22Rv1 (cell line): ENCODE data around the gene CBLB.

ENCODE experiments used
- CTCF ChIP-seq: fragments of 450-650 bp; IDR thresholded peaks from 2 replicates; pipeline ENCODE4 v1.5.1; 2017; ENCODE audit warnings: mild to moderate bottlenecking
- ZFX ChIP-seq: fragments of 450-650 bp; IDR thresholded peaks from 2 replicates; pipeline ENCODE4 v1.6.1; 2017; ENCODE audit warnings: antibody characterized with exemption, borderline replicate concordance

GRCh38 chr3:105791131-105791530, 77.7 kb downstream of the CBLB start:
- no peak for TF ChIP-seq CTCF
- TF ChIP-seq ZFX: no peak
